ENCODE measurements around the gene NF1. TPM values are rescaled to one million over a fixed set of nuclear protein-coding genes. Genes with fewer than 3 reads are reported as not detected.
"Not testable (repeated sequence)": the region's sequence is repeated elsewhere in the genome, so short reads cannot be mapped to it uniquely, and the experiment has no call there.

NF1 gene
- total RNA-seq, 1 experiment from 2014 or later, result 57.0 TPM

DNA sequence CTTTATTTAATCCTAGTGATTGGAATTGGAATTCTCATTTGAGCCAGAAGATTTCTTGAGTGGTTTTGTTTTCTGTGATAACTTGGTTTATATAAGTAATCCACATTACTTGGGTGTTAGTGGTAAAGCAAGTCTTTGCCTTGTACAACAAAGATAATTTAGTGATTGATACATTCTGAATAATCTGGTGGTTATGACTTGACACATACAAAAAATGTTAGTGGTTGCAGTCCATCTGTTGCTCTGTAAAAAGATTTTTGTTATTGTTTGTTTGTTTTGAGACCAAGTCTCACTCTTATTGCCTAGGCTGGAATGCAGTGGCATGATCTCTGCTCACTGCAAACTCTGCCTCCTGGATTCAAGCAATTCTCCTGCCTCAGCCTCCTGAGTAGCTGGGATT lies 189.1 kb downstream of the NF1 start:
- H3K4me1 ChIP-seq, result no peaks in the 10 kb centered on the region
- no peak overlapping the region for H3K27ac ChIP-seq
- DNase-seq, result no peak
- no peaks in the 10 kb centered on the region for H3K27me3 ChIP-seq
- H3K36me3 ChIP-seq, result peaks cover 28% of the 10 kb centered on the region
- H3K4me3 ChIP-seq, result no peak overlapping the region
- H3K9me3 ChIP-seq (replicated peaks), result no peaks in the 10 kb centered on the region

DNA sequence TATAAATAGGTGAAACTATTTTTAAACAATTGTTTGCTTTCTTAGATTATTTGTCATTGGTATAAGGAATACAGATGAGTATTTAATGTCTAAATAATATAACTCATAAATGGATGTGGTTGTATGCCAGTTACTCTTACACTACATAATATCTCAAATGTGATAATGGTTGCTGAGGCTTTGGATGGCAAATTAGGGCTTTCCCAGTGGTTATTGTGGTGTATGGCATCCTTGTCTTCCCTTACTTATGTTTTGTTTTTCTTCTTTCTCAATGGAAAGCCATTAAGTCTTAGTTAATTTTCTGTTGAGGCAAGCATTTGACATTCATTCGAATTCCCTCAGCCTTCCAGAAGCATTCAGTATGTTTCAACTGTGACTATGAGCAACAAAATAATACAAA lies 191.8 kb downstream of the NF1 start:
- H3K4me3 ChIP-seq, result no peak overlapping the region
- no peaks in the 10 kb centered on the region for H3K9me3 ChIP-seq (replicated peaks)
- DNase-seq, result no peak
- no peak overlapping the region for H3K27ac ChIP-seq
- H3K36me3 ChIP-seq, result peaks cover 28% of the 10 kb centered on the region
- no peaks in the 10 kb centered on the region for H3K4me1 ChIP-seq
- H3K27me3 ChIP-seq, result no peaks in the 10 kb centered on the region

DNA sequence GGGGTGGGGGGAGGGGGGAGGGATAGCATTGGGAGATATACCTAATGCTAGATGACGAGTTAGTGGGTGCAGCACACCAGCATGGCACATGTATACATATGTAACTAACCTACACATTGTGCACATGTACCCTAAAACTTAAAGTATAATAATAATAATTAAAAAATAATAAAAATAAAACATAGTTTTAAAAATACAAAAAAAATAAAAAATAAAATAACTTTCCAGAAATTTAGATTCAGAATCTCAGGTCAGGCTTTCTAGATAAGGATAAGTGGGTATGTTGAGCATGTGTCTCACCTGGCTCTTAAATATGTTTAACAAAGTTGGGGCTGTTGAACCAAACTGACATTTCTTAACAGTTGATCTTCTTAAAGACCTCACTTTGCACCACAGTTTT lies 193.2 kb downstream of the NF1 start:
- not testable (repeated sequence) for H3K9me3 ChIP-seq (replicated peaks); H3K4me1 ChIP-seq; H3K27ac ChIP-seq; H3K4me3 ChIP-seq; DNase-seq; H3K27me3 ChIP-seq
- H3K36me3 ChIP-seq, result peaks cover 25% of the 10 kb centered on the region

DNA sequence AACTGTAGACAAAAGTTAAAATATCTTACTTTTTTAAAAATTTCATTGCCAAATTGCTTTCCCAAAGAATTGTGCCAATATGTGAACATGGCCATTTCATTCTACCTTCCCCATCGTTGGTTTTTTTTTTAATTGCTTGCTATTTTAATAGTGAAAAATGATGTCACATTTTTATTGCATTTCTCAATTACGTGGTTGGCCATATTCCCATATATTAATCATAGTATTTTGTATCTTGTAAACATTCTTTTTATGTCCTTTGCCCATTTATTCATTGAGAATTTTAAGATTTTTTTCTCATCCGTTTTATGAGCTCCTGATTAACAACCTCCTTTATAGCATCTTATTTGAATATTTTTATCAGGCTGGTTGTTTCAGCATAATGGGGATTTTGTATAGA lies 195.0 kb downstream of the NF1 start:
- no peak overlapping the region for H3K27ac ChIP-seq
- H3K9me3 ChIP-seq (replicated peaks), result no peaks in the 10 kb centered on the region
- no peak for DNase-seq
- H3K4me1 ChIP-seq, result no peaks in the 10 kb centered on the region
- H3K4me3 ChIP-seq, result no peak overlapping the region
- no peaks in the 10 kb centered on the region for H3K27me3 ChIP-seq
- H3K36me3 ChIP-seq, result peaks cover 25% of the 10 kb centered on the region

DNA sequence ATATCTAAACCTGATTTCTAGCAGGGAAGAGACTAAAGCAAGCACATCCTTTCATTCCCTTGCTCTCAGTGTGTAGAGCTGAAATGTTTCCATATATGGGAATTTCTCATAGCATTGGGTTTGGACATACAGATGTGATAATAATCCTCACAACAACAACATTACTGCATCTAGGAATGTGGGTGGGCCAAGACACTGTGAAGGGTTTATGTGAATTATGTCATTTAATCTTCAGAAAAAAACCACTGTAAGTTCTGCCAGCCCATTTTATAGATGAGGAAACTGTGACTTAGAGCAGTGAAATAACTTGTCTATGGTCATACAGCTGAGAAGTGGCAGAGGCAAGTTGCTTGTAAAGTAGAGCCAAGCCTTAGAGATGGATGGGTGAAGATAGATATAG lies 197.0 kb downstream of the NF1 start:
- DNase-seq, result no peak
- Histone ChIP-seq H3K4me3 (no peak overlapping the region), H3K27ac (no peak overlapping the region), H3K27me3 (no peaks in the 10 kb centered on the region), H3K9me3 (replicated peaks) (no peaks in the 10 kb centered on the region), H3K36me3 (peaks cover 21% of the 10 kb centered on the region), H3K4me1 (no peaks in the 10 kb centered on the region)

DNA sequence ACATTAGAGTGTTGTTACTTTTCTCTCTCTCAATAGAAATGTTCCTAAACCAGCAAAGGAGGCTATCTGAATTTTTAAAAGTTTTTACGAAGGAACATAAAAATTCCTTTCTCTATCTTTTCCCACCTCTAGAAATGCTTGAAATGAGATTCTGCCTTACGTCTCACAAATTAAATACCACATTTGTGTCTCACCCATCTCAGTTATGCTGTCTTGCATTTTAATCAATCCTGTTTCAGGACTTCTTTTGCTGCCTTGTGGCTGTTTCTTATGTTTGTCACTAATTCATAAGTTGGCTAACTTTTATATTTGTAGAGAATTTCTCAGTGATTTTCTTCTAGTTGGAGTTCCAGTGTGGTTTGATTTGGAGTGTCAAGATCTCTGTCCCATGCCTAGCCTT lies 198.8 kb downstream of the NF1 start:
- no peak overlapping the region for H3K4me3 ChIP-seq
- DNase-seq, result no peak
- H3K27me3 ChIP-seq, result no peaks in the 10 kb centered on the region
- H3K27ac ChIP-seq, result no peak overlapping the region
- H3K4me1 ChIP-seq, result no peaks in the 10 kb centered on the region
- peaks cover 17% of the 10 kb centered on the region for H3K36me3 ChIP-seq
- no peaks in the 10 kb centered on the region for H3K9me3 ChIP-seq (replicated peaks)

DNA sequence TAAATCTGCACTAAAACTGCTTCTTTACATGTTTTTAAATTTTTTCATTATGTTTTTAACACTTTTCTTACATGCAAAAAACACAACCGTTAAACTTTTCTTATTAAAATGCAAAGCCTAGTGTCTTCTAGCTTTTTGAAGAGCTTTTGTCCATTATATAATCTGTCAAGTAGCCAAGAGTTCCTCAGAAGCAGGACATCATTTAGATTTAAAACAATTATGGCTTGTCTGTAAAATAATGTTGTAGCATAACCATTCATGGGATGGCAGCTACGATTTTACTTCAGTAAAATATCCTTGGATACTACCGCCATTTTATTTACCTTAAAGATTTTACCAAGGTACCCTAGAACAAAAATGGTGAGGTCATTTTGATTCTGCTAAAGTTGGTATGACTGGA lies 199.5 kb downstream of the NF1 start:
- peaks cover 17% of the 10 kb centered on the region for H3K36me3 ChIP-seq
- H3K27me3 ChIP-seq, result no peaks in the 10 kb centered on the region
- H3K27ac ChIP-seq, result no peak overlapping the region
- no peaks in the 10 kb centered on the region for H3K9me3 ChIP-seq (replicated peaks)
- no peak for DNase-seq
- H3K4me3 ChIP-seq, result no peak overlapping the region
- H3K4me1 ChIP-seq, result no peaks in the 10 kb centered on the region

DNA sequence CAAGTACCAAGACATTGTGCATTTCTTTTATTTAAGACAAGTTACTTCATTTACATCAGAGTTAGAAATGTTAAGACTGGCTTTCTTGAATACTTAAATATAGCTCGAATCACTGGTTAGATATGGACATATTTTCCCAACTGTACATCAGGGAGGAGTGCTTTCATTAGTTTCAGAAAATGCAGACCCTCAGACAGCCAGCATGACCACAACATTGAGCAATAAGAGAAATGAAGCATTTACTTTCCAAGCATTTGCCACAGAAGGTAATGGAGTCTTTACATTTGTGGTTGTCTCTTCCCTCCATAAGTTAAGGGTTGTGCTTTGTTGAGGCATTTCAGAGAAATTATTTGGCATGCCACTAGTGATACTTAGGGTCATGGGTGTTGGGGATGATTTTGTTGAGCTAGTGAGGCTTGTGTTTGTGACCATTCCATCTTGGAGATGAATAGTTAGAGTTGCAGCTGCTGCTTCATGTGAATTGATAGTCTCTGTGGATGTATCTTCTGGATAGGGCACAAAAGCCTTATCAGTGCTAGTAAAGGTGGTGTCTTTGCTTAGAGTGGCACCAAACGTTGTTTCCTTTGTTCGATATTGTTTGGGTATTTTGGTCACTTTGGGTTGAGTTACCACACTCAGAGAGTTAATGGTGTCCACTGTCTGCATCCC lies 200.2 kb downstream of the NF1 start:
- DNase-seq, result no peak

DNA sequence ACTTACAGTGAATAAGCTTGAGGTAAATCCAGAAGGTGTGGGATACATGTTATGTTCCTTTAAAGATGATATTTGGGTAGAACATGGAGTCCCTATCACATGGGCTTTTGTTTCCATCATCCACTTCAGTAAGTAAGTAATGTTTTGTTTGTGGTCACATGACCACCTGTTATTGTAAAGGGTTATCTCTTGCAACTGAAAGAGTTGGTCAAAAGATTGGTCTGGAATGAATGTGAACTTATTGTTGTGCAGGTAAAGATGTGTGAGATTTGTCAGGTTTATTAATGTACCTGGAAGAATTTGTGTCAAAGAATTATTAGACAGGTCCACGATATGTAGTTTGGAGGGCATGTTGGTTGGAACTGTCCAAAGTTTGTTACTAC lies 200.7 kb downstream of the NF1 start:
- no peaks in the 10 kb centered on the region for H3K27me3 ChIP-seq
- DNase-seq, result no peak
- H3K36me3 ChIP-seq, result peaks cover 14% of the 10 kb centered on the region
- H3K4me3 ChIP-seq, result no peak overlapping the region
- H3K4me1 ChIP-seq, result no peaks in the 10 kb centered on the region
- no peaks in the 10 kb centered on the region for H3K9me3 ChIP-seq (replicated peaks)
- no peak overlapping the region for H3K27ac ChIP-seq

More for the DNA sequence above, 200.2 kb downstream of the NF1 start:
- H3K36me3 ChIP-seq, result peaks cover 18% of the 10 kb centered on the region
- no peak overlapping the region for H3K27ac ChIP-seq
- no peak overlapping the region for H3K4me3 ChIP-seq
- H3K4me1 ChIP-seq, result no peaks in the 10 kb centered on the region
- no peaks in the 10 kb centered on the region for H3K27me3 ChIP-seq
- H3K9me3 ChIP-seq (replicated peaks), result no peaks in the 10 kb centered on the region

DNA sequence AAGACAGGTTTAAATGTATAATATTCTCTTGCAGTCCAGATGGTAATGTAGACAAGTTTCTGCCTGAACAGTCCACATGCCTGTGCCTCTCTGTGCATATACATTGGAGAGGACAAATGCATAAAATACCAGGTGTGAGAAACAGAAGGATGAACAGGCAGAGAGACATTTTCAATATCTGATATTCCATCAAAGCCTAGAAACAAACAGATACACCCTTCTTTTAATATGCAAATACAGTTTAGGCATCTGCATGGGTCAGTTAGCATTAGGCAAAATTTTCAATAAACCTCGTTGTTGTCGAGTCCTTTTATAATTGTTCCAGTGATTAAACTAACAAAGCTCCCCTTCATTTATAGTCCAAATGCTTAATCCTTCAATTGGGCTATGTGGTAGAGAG lies 201.4 kb downstream of the NF1 start:
- Histone ChIP-seq H3K27ac (no peak overlapping the region), H3K9me3 (replicated peaks) (no peaks in the 10 kb centered on the region), H3K4me3 (no peak overlapping the region), H3K36me3 (peaks cover 11% of the 10 kb centered on the region), H3K4me1 (no peaks in the 10 kb centered on the region), H3K27me3 (no peaks in the 10 kb centered on the region)
- DNase-seq, result no peak

DNA sequence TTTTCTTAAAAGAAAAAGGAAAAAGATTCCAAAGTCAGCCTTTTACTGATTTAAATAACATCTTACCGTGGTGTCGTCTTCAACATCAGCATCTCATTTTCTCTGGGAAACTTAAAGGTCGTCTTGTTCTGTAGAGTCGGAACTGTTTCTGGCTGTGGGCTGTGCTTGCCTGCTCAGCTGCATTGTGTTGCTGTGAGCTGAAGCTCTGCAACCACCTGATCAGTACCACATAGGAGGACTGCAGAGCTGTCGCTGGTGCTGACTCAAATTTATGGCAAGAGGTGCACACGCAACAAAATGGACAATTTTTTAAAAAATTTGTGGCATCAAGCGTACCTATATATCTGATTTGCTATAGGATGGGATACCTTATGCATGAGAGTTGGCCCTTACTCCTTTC lies 202.3 kb downstream of the NF1 start, which contains the start of gene OMG:
TSS of gene OMG (minus strand) at position 150 of the 400 bp plus-strand sequence. CDS start 908 bp downstream, outside the sequence.
- H3K4me3 ChIP-seq, result no peak within 1 kb of the TSS
- no peak for DNase-seq
- H3K4me1 ChIP-seq, result no peaks in the 10 kb centered on the region
- no peaks in the 10 kb centered on the region for H3K27me3 ChIP-seq
- H3K36me3 ChIP-seq, result peaks cover 2% of the 10 kb centered on the region; the same call in 1 of the 2 replicates
- no peak within 1 kb of the TSS for H3K27ac ChIP-seq
- no peaks in the 10 kb centered on the region for H3K9me3 ChIP-seq (replicated peaks)

DNA sequence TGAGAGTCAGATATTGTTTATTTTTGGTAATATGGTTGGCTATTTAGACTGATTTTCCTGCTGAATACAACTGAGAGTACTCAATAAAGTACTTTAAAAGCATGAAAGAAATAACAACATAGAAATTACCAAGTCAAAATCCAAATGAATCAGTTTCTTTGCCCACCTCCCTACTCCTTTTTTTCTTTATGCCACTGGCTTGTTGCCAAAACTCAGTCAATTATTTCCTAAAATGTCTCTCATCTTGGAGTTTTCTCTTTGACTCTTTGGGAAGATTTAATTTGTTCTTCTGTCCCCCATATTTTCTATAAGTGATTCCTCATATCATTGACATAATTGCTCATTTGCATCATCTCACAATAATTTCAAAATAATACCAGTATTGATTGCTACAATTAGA lies 204.8 kb downstream of the NF1 start:
- Histone ChIP-seq H3K4me3 (no peak overlapping the region), H3K27me3 (no peaks in the 10 kb centered on the region), H3K9me3 (replicated peaks) (no peaks in the 10 kb centered on the region), H3K36me3 (peaks cover 2% of the 10 kb centered on the region; the same call in 1 of the 2 replicates), H3K4me1 (no peaks in the 10 kb centered on the region), H3K27ac (no peak overlapping the region)
- no peak for DNase-seq

DNA sequence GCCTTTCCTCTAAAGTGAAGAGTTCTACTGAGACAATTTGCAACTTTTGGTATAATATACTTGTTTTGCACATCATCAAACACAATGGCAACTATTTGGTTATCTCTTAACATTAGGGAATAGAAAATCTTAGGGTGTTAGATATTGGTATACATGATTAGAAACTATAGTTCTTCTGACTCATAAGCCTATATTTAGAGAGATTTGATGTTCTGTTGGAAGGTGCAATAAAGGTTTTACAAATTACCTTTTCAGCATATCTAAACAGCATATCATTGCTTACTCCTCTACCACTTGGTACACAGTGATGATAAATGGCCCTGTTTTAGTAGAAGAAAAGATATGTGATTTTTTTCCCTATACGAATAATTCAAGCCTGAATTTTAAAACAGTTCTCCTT lies 212.9 kb downstream of the NF1 start:
- Histone ChIP-seq H3K9me3 (replicated peaks) (no peaks in the 10 kb centered on the region), H3K27me3 (no peaks in the 10 kb centered on the region), H3K4me1 (no peaks in the 10 kb centered on the region), H3K36me3 (no peaks in the 10 kb centered on the region), H3K27ac (no peak overlapping the region), H3K4me3 (no peak overlapping the region)
- no peak for DNase-seq

DNA sequence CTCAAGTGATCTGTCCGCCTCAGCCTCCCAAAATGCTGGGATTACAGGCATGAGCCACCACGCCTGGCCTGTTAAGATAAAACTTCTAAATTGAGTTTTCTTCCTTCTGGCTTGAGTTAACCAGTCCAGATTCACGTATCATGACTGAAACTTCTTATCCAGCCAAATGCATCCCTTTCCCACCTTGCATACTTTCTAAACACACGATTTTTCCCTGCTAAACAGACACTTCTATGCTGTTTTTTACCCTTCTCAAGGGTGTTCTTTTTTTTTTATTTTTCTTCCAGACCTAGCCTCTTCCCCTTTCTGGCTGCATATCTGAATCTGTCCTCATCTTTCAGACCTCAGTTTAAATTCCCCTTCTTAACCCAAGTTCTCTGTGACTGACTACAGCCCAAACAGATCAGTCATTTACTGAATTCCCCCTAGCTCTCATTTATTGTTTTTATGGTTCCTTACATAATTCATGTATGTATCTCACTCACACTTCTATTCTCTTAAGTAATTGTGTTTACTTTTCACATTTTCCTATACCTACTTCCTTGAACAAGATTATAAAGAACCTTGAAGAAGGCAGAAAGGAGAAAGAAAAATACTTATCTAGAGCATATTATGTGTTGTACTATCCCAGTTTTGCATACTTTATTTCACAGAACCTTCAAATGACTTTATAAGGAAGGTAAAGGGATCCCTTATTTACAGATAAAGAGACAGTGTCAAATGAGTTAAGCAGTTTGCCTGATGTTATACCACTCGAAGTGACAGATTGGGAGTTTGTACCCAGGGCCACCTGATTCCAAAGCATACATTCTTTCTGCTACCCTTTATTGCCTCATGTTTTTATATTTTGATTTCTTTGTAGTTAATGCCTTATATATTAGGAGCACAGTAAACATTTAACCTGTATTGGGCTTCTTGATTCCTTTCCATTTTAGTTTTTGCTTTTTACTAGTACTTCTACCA lies 213.9 kb downstream of the NF1 start:
- DNase-seq, result no peak
- Histone ChIP-seq H3K27me3 (no peaks in the 10 kb centered on the region), H3K36me3 (no peaks in the 10 kb centered on the region), H3K4me1 (no peaks in the 10 kb centered on the region), H3K27ac (no peak overlapping the region), H3K4me3 (no peak overlapping the region), H3K9me3 (replicated peaks) (no peaks in the 10 kb centered on the region)

DNA sequence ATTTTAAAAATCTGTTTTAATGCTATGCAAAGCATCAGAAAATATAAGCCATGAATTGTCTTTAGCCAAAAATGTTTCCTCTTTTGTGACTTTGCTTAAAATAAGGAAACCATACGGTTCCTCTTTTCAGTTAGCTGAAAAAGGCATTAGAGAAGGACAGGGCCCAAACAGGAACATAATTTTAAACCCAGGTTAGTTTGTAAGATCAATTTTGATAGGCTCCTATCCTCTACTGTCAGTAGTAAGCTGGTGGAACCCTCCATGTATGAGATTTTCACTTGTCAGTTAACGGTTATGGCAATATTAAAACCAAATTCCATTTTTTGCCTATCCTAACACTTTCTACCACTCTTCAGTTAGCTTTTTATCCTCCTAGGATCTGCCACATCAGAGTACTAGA lies 214.8 kb downstream of the NF1 start:
- no peaks in the 10 kb centered on the region for H3K4me1 ChIP-seq
- H3K27ac ChIP-seq, result no peak overlapping the region
- peaks cover 4% of the 10 kb centered on the region; the same call in 1 of the 2 replicates for H3K36me3 ChIP-seq
- H3K27me3 ChIP-seq, result no peaks in the 10 kb centered on the region
- no peak overlapping the region for H3K4me3 ChIP-seq
- DNase-seq, result no peak
- H3K9me3 ChIP-seq (replicated peaks), result no peaks in the 10 kb centered on the region

Measured in SJCRH30 (cell line).